ENCODE data around the gene GET4.
A peak's percentile ranks its signal among the peaks of the same experiment; 100 is the strongest.

Gene GET4

GRCh38 chr7:867001-867405, 9.4 kb upstream of the GET4 start:
- H3K27ac ChIP-seq = peak overlapping the region; percentile 95
- TF ChIP-seq ZFX (IDR thresholded peaks at IDR 0.05) = no peak
- TF ChIP-seq CTCF (conservative IDR thresholded peaks at IDR 0.05) = no peak

- TF ChIP-seq ZFX (IDR thresholded peaks at IDR 0.05) (no peak), CTCF (conservative IDR thresholded peaks at IDR 0.05) (no peak)
- peak overlapping the region; percentile 95 for H3K27ac ChIP-seq
Observed at GRCh38 chr7:867406-868188, 8.8 kb upstream of the GET4 start.

DNA sequence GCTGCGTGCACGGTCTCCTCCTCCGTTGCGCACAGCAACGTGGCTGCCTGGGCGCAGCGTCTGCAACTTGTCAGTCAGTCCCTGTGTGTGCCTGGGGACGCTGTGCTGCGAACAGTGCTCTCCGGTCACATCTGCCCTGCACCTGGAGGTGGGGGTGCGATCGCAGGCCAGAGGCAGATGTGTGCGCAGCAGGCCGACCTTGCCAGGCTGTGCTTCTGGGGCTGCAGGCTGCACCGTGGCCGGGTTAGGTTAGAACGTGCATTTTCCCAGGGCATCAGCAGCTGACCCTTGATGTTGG, 8.2 kb upstream of the GET4 start:
- no peak for TF ChIP-seq ZFX (IDR thresholded peaks at IDR 0.05)
- TF ChIP-seq CTCF (conservative IDR thresholded peaks at IDR 0.05) = no peak
- H3K27ac ChIP-seq = peak overlapping the region; percentile 95

GRCh38 chr7:869348-869747, 7.0 kb upstream of the GET4 start:
- H3K27ac ChIP-seq = 0 out of 2 replicates have a peak overlapping the region, but pooled peaks have one; percentile 9
- no peak for TF ChIP-seq CTCF (conservative IDR thresholded peaks at IDR 0.05)
- TF ChIP-seq ZFX (IDR thresholded peaks at IDR 0.05) = no peak

- TF ChIP-seq ZFX (IDR thresholded peaks at IDR 0.05) (no peak), CTCF (conservative IDR thresholded peaks at IDR 0.05) (no peak)
- no peak overlapping the region for H3K27ac ChIP-seq
Observed at GRCh38 chr7:871900-872537, 4.3 kb upstream of the GET4 start.

- peak overlapping the region; percentile 66 for H3K27ac ChIP-seq
Observed at GRCh38 chr7:872685-873084, 3.7 kb upstream of the GET4 start.

DNA sequence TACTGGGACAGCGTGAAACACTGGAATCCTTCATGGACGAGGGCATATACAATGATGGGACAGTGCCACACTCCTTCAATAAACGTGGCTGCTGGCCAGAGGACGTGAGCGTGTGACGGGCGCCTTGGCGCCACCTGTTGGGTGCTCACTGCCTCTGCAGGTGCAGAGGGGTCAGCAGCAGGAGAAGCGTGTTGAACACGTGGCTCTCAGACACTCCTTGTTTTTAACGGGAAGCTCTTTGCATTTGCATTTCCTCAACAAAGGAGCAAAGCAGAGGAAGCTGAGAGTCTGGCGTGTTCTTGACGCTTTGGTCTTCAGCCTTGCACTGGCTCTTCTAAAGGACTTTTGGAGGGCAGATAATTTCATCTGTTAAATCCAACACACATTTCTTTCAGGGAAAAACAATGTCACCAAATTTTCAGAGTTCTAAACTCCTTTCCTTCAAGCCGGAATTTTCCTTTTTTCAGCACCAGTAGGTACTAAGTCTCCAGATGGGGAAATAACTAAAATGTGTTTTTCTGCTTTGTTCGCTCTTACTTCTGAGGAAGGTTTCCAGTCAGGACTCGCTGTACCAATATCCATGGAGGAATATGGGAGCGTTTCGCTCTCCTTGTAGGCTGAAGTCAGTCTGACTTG, 2.9 kb upstream of the GET4 start:
- TF ChIP-seq ZFX (IDR thresholded peaks at IDR 0.05) (no peak), CTCF (conservative IDR thresholded peaks at IDR 0.05) (peak; percentile 99)
- peak overlapping the region; percentile 66 for H3K27ac ChIP-seq

Measured in C4-2B (cell line).